Measurements from ENCODE around the gene TRDMT1.

Gene TRDMT1

GRCh38 chr10:17101910-17102266 lies 99.6 kb downstream of the TRDMT1 start:
- Histone ChIP-seq H3K4me1 (ENCODE audit: low read depth, poor library complexity, severe bottlenecking) (no peaks in the 10 kb centered on the region), H3K36me3 (ENCODE audit: insufficient read depth) (no peaks in the 10 kb centered on the region), H4K20me1 (ENCODE audit: insufficient read depth) (no peaks in the 10 kb centered on the region), H3K27ac (no peak overlapping the region), H2AFZ (ENCODE audit: low read depth) (no peak overlapping the region), H3K4me2 (no peak overlapping the region), H3K9ac (no peak overlapping the region), H3K27me3 (ENCODE audit: insufficient read depth, low read depth) (no peaks in the 10 kb centered on the region), H3K4me3 (IDR thresholded peaks at IDR 0.05; ENCODE audit: insufficient read depth, low read depth, low read length) (no peak overlapping the region), H3K79me2 (ENCODE audit: insufficient read depth, low read depth) (no peaks in the 10 kb centered on the region)
- no peak for TF ChIP-seq CTCF (conservative IDR thresholded peaks at IDR 0.05; ENCODE audit: low read depth, low read length)

DNA sequence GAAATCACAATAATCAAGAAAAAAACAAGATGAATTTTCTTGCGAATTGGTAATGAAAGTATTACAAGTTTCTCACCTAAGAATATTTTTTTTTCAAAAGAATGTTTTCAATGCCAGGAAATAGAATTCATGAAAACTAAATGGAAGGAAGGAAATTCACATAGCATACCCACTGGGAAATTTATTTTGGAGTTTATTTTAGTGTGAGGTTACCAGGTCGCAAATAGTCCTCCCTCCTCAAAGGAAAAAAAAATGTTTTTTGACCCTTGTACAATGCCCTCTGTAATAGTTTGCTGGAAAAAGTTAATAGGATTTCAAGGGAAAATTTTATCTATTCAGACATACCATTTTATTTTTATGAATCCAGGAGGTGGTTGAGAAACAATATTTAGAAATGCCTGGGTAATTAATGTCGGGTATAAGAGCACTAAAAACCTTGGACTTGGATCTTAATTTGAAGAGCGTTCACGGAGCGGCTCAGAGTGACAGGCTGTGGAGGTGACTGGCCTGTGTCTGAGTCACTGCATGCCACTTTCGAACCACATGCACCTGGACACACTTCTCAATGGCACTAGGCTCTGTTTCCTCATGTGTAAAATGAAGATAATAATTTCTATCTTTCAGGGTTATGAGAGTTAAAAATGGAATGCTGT lies 100.1 kb downstream of the TRDMT1 start:
- Histone ChIP-seq H3K79me2 (ENCODE audit: insufficient read depth, low read depth) (no peaks in the 10 kb centered on the region), H3K27ac (no peak overlapping the region), H3K4me2 (no peak overlapping the region), H3K36me3 (ENCODE audit: insufficient read depth) (no peaks in the 10 kb centered on the region), H3K4me1 (ENCODE audit: low read depth, poor library complexity, severe bottlenecking) (no peaks in the 10 kb centered on the region), H3K27me3 (ENCODE audit: insufficient read depth, low read depth) (no peaks in the 10 kb centered on the region), H4K20me1 (ENCODE audit: insufficient read depth) (no peaks in the 10 kb centered on the region), H2AFZ (ENCODE audit: low read depth) (no peak overlapping the region), H3K9ac (no peak overlapping the region), H3K4me3 (IDR thresholded peaks at IDR 0.05; ENCODE audit: insufficient read depth, low read depth, low read length) (no peak overlapping the region)
- TF ChIP-seq CTCF (conservative IDR thresholded peaks at IDR 0.05; ENCODE audit: low read depth, low read length), result no peak

DNA sequence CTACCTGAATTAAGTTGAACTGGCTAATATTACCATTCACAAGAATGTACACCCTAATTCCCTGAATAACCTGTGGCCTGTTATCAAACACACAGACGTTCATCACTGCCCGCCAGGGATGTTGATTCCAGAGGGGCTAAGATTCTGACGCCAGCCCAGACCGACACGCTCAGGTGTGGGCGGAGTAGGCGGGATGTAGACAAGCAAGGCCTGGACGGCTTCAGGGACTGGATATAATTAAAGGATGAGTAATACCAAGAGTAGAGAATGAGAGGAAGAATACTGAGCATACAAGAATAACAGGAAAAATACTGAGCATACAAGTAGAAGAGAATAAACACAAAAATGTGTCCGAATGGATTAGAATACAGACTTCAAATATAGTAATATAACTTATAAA lies 100.9 kb downstream of the TRDMT1 start:
- Histone ChIP-seq H3K79me2 (ENCODE audit: insufficient read depth, low read depth) (no peaks in the 10 kb centered on the region), H4K20me1 (ENCODE audit: insufficient read depth) (no peaks in the 10 kb centered on the region), H3K4me3 (IDR thresholded peaks at IDR 0.05; ENCODE audit: insufficient read depth, low read depth, low read length) (no peak overlapping the region), H3K9ac (no peak overlapping the region), H3K4me1 (ENCODE audit: low read depth, poor library complexity, severe bottlenecking) (no peaks in the 10 kb centered on the region), H3K4me2 (no peak overlapping the region), H2AFZ (ENCODE audit: low read depth) (no peak overlapping the region), H3K27me3 (ENCODE audit: insufficient read depth, low read depth) (no peaks in the 10 kb centered on the region), H3K36me3 (ENCODE audit: insufficient read depth) (no peaks in the 10 kb centered on the region), H3K27ac (no peak overlapping the region)
- TF ChIP-seq CTCF (conservative IDR thresholded peaks at IDR 0.05; ENCODE audit: low read depth, low read length), result no peak

DNA sequence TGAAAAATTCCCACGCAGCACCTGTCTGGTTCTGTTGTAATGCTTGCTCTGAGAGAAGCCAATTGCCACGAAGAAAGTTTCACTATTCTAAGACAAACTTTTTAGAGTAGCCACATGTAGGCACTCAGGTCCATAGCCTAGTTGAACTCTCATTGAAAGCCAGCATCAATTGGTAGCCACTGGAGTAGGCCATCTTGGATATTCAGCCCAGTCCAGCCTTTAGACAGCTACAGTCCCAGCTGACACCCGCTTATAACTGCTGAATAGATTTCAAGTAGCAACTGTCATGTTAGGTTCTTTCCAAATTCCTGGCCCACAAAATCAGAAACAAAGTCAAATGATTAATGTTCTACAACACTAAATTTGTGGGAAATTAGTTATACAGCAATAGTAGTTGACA lies 103.5 kb downstream of the TRDMT1 start:
- Histone ChIP-seq H3K27ac (no peak overlapping the region), H4K20me1 (ENCODE audit: insufficient read depth) (no peaks in the 10 kb centered on the region), H3K4me1 (ENCODE audit: low read depth, poor library complexity, severe bottlenecking) (no peaks in the 10 kb centered on the region), H3K4me2 (no peak overlapping the region), H3K9ac (no peak overlapping the region), H3K4me3 (IDR thresholded peaks at IDR 0.05; ENCODE audit: insufficient read depth, low read depth, low read length) (no peak overlapping the region), H2AFZ (ENCODE audit: low read depth) (no peak overlapping the region), H3K36me3 (ENCODE audit: insufficient read depth) (no peaks in the 10 kb centered on the region), H3K79me2 (ENCODE audit: insufficient read depth, low read depth) (no peaks in the 10 kb centered on the region), H3K27me3 (ENCODE audit: insufficient read depth, low read depth) (no peaks in the 10 kb centered on the region)
- TF ChIP-seq CTCF (conservative IDR thresholded peaks at IDR 0.05; ENCODE audit: low read depth, low read length), result no peak
